IMR-90 (cell line): ENCODE results near the gene PRDX5.

Source experiments
- BHLHE40 ChIP-seq: fragments of 150-350 bp; IDR thresholded peaks from 2 replicates; pipeline ENCODE4 v1.6.1; 2016; ENCODE audit warnings: mild to moderate bottlenecking, low read depth, low read length
- CEBPB ChIP-seq: IDR thresholded peaks from 2 replicates; pipeline ENCODE4 v1.6.1; 2012; ENCODE audit warnings: low read depth, low read length, improper control_type of control experiment
- CHD1 ChIP-seq: IDR thresholded peaks from 2 replicates; pipeline ENCODE4 v1.6.1; 2012; ENCODE audit warnings: low read depth, low read length, improper control_type of control experiment
- FOS ChIP-seq: fragments of 150-350 bp; IDR thresholded peaks from 2 replicates; pipeline ENCODE4 v1.6.1; 2016; ENCODE audit warnings: low read depth, low read length
- MAFK ChIP-seq: IDR thresholded peaks from 2 replicates; pipeline ENCODE4 v1.6.1; 2012; ENCODE audit warnings: low read depth, low read length, improper control_type of control experiment
- MAZ ChIP-seq: IDR thresholded peaks from 2 replicates; pipeline ENCODE4 v1.6.1; 2012; ENCODE audit warnings: low read depth, mild to moderate bottlenecking, low read length, improper control_type of control experiment, moderate library complexity, borderline replicate concordance
- MXI1 ChIP-seq: IDR thresholded peaks from 2 replicates; pipeline ENCODE4 v1.6.1; 2012; ENCODE audit warnings: low read depth, mild to moderate bottlenecking, low read length, moderate library complexity, borderline replicate concordance
- NFE2L2 ChIP-seq: fragments of 150-350 bp; IDR thresholded peaks from 2 replicates; pipeline ENCODE4 v1.6.1; 2016; ENCODE audit warnings: low read depth, mild to moderate bottlenecking, low read length
- POLR2A ChIP-seq: IDR thresholded peaks from 2 replicates; pipeline ENCODE4 v1.6.1; 2012; ENCODE audit warnings: mild to moderate bottlenecking, low read depth, low read length
- RFX5 ChIP-seq: IDR thresholded peaks from 2 replicates; pipeline ENCODE4 v1.8.0; 2012; ENCODE audit warnings: low read depth, mild to moderate bottlenecking, low read length, moderate library complexity
- SMC3 ChIP-seq: fragments of 150-350 bp; IDR thresholded peaks from 2 replicates; pipeline ENCODE4 v1.6.1; 2016; ENCODE audit warnings: low read depth, mild to moderate bottlenecking, antibody characterized with exemption, low read length, moderate library complexity
- TF ChIP-seq, protein P1 (sequence below): conservative IDR thresholded peaks from 2 replicates; pipeline ENCODE4 v1.5.1; 2012; ENCODE audit warnings: mild to moderate bottlenecking, low read depth, low read length, improper control_type of control experiment
- TF ChIP-seq, protein P2 (sequence below): fragments of 150-350 bp; IDR thresholded peaks from 2 replicates; pipeline ENCODE4 v1.6.1; 2017; ENCODE audit warnings: mild to moderate bottlenecking, antibody characterized with exemption, low read length, low read depth
- TF ChIP-seq, protein P3 (sequence below): fragments of 150-350 bp; IDR thresholded peaks from 2 replicates; pipeline ENCODE4 v1.6.1; 2016; ENCODE audit warnings: low read depth, mild to moderate bottlenecking, low read length, moderate library complexity, borderline replicate concordance

DNA sequence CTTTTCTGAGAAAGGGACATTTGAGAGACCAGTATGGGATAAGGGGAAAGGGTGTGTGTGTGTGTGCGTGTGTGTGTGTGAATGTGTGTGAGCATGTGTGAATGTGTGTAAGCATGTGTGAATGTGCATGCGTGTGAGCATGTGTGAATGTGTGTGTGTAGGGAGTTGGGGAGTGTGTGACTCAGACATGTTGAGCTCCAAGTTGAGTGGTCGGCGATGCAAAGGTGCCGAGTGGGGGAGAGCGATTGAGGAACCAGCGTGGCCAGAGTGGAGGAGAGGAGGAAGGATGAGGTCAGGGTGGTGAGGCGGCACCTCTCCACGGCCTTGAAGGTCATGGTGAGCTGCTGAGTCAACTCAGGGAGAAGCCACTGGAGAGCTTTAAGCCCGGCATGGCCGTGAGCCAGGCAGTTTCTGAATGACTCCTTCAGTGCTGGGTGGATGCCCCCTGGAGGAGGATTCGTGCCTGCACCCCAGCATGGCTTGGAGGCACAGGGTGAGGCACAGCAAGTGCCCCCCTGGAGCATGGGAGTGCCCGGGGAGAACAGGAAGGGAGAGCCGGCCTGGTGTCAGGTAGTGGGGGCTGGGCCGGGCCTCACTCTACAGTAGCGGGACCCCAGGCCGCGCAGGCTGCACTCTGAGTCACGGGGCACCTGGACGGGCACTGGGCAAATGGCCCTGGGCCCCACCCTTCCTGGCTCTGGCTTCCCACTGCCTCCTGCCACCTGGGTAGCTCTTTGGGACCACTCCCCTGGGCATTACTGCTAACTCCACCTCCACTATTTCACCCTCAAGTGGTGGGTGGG is 13.8 kb downstream of the PRDX5 start:
- TF ChIP-seq, protein P1, sequence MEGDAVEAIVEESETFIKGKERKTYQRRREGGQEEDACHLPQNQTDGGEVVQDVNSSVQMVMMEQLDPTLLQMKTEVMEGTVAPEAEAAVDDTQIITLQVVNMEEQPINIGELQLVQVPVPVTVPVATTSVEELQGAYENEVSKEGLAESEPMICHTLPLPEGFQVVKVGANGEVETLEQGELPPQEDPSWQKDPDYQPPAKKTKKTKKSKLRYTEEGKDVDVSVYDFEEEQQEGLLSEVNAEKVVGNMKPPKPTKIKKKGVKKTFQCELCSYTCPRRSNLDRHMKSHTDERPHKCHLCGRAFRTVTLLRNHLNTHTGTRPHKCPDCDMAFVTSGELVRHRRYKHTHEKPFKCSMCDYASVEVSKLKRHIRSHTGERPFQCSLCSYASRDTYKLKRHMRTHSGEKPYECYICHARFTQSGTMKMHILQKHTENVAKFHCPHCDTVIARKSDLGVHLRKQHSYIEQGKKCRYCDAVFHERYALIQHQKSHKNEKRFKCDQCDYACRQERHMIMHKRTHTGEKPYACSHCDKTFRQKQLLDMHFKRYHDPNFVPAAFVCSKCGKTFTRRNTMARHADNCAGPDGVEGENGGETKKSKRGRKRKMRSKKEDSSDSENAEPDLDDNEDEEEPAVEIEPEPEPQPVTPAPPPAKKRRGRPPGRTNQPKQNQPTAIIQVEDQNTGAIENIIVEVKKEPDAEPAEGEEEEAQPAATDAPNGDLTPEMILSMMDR: peak; percentile 69
- TF ChIP-seq RFX5: no peak
- 0 out of 2 replicates have a peak, but pooled peaks have one; percentile 5 for TF ChIP-seq MAFK
- TF ChIP-seq, protein P2, sequence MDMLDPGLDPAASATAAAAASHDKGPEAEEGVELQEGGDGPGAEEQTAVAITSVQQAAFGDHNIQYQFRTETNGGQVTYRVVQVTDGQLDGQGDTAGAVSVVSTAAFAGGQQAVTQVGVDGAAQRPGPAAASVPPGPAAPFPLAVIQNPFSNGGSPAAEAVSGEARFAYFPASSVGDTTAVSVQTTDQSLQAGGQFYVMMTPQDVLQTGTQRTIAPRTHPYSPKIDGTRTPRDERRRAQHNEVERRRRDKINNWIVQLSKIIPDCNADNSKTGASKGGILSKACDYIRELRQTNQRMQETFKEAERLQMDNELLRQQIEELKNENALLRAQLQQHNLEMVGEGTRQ: no peak
- TF ChIP-seq POLR2A: no peak
- TF ChIP-seq CHD1: no peak
- TF ChIP-seq, protein P3, sequence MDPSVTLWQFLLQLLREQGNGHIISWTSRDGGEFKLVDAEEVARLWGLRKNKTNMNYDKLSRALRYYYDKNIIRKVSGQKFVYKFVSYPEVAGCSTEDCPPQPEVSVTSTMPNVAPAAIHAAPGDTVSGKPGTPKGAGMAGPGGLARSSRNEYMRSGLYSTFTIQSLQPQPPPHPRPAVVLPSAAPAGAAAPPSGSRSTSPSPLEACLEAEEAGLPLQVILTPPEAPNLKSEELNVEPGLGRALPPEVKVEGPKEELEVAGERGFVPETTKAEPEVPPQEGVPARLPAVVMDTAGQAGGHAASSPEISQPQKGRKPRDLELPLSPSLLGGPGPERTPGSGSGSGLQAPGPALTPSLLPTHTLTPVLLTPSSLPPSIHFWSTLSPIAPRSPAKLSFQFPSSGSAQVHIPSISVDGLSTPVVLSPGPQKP: no peak
- no peak; the same call in 1 of the 2 replicates for TF ChIP-seq FOS
- TF ChIP-seq SMC3: peak; percentile 63
- no peak for TF ChIP-seq MXI1
- no peak for TF ChIP-seq CEBPB
- no peak for TF ChIP-seq BHLHE40
- TF ChIP-seq MAZ: 0 out of 2 replicates have a peak, but pooled peaks have one; percentile 34
- TF ChIP-seq NFE2L2: no peak
